UCSD-AML1 (cell line): ENCODE results near the gene PRKCD.

Experiments
- DNase-seq: peaks from one replicate; lab custom pipeline; 2025; ENCODE audit not compliant: unreplicated experiment; lab: John Stamatoyannopoulos, UW

The PRKCD gene

GRCh38 chr3:53154881-53155285 lies 6.1 kb upstream of the PRKCD start:
- DNase-seq: no peak

GRCh38 chr3:53155760-53156159 lies 5.2 kb upstream of the PRKCD start:
- no peak for DNase-seq

GRCh38 chr3:53156368-53156834 lies 4.6 kb upstream of the PRKCD start:
- no peak for DNase-seq

- DNase-seq: no peak
Measured at GRCh38 chr3:53157974-53158580, 2.9 kb upstream of the PRKCD start.

- DNase-seq: no peak
Measured at GRCh38 chr3:53158765-53159155, 2.2 kb upstream of the PRKCD start.

- DNase-seq: no peak
Measured at GRCh38 chr3:53159156-53160060, 1.6 kb upstream of the PRKCD start.

- DNase-seq: no peak
Measured at GRCh38 chr3:53160061-53160659, 849 bp upstream of the PRKCD start.

GRCh38 chr3:53161450-53161819 lies 426 bp downstream of the PRKCD start:
- no peak for DNase-seq

GRCh38 chr3:53161820-53162671 lies 1.0 kb downstream of the PRKCD start:
- peak; percentile 66 for DNase-seq

- peak; percentile 39 for DNase-seq
Measured at GRCh38 chr3:53162672-53163443, 1.8 kb downstream of the PRKCD start.

- DNase-seq: no peak
Measured at GRCh38 chr3:53163444-53164387, 2.7 kb downstream of the PRKCD start.

GRCh38 chr3:53164911-53165310 lies 3.9 kb downstream of the PRKCD start:
- no peak for DNase-seq

GRCh38 chr3:53166206-53166605 lies 5.2 kb downstream of the PRKCD start:
- DNase-seq: no peak

GRCh38 chr3:53166781-53167291 lies 5.8 kb downstream of the PRKCD start:
- peak; percentile 83 for DNase-seq

GRCh38 chr3:53167418-53168174 lies 6.6 kb downstream of the PRKCD start:
- peak; percentile 35 for DNase-seq

GRCh38 chr3:53168175-53168923 lies 7.3 kb downstream of the PRKCD start:
- DNase-seq: peak; percentile 47

- DNase-seq: peak; percentile 80
Measured at GRCh38 chr3:53169045-53169831, 8.2 kb downstream of the PRKCD start.
